ENCODE results near the gene RPL13.

Gene RPL13

DNA sequence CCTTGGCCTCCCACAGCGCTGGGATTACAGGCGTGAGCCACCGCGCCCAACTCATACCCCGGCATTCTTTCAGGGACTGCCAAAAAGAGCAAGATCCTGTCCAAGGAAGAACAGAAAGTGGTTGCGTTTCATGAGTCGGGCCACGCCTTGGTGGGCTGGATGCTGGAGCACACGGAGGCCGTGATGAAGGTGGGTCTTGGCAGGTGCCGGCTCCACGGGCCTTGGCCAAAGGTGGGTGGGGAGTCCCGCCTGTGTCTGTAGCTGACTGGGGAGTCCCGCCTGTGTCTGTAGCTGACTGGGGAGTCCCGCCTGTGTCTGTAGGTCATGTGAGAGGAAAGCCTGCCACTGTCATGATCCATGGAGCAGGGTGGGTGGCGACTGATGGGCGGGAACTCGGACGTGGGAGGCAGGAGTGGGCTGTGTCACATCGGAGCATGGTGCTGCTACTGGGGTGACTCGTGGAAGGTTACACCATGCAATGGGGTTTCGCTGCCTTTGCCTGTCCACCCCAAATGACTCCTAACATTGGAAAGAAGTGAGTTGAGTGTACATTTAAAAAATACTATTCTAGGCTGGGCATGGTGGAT, 10.0 kb upstream of the RPL13 start:
- no peak for TF ChIP-seq ZNF274 (IDR thresholded peaks at IDR 0.05; ENCODE audit: low read depth, low read length)
- H3K4me3 ChIP-seq (ENCODE audit: low read length), result no peak overlapping the region

- no peak for TF ChIP-seq ZNF274 (IDR thresholded peaks at IDR 0.05; ENCODE audit: low read depth, low read length)
- no peak overlapping the region for H3K4me3 ChIP-seq (ENCODE audit: low read length)
Measured at GRCh38 chr16:89552329-89552728, 8.2 kb upstream of the RPL13 start.

DNA sequence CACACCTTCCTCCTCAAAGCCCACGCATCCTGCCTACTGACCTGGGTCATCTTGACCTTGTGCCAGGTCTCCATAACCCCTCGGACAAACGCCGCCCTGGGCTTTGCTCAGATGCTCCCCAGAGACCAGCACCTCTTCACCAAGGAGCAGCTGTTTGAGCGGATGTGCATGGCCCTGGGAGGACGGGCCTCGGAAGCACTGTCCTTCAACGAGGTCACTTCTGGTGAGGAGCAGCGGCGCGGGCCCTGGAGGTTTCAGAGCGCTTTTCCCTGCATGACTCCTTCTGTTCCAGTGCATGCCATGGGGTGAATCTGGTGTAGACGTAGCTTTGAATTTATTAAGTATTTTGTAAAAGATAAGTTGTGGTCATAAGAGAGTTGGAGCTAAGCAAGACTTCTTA, 7.6 kb upstream of the RPL13 start:
- H3K4me3 ChIP-seq (ENCODE audit: low read length), result no peak overlapping the region
- TF ChIP-seq ZNF274 (IDR thresholded peaks at IDR 0.05; ENCODE audit: low read depth, low read length), result no peak

DNA sequence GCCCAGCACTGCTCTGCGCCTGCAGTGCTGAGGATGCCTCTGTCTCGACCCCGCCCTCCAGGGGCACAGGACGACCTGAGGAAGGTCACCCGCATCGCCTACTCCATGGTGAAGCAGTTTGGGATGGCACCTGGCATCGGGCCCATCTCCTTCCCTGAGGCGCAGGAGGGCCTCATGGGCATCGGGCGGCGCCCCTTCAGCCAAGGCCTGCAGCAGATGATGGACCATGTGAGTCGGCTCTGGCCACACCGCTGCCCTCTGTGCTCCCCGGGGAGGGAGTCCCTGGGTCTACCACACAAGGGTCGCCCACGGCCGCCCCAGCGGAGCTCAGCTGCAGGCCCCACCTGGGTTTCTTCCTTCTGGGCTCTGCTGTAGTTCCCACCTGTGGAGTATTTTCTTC, 6.7 kb upstream of the RPL13 start:
- no peak overlapping the region for H3K4me3 ChIP-seq (ENCODE audit: low read length)
- no peak for TF ChIP-seq ZNF274 (IDR thresholded peaks at IDR 0.05; ENCODE audit: low read depth, low read length)

- no peak for TF ChIP-seq ZNF274 (IDR thresholded peaks at IDR 0.05; ENCODE audit: low read depth, low read length)
Measured at GRCh38 chr16:89554343-89554742, 6.1 kb upstream of the RPL13 start.

DNA sequence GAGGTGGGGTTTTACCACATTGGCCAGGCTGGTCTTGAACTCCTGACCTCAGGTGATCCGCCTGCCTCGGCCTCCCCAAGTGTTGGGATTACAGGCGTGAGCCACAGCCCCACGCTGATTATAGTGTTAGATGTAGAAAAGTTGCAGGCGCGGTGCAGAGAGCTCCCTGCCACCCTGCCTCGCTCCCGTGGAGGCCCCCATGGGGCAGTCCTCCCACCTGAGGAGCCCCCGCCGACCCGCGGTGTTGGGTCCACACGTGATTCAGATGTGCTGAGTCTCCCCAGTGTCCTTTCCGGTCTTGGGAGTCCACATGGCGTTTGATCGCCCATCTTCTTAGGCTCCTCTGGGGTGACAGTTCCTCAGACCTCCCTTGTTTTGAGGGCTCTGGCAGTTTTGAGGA, 5.2 kb upstream of the RPL13 start:
- H3K4me3 ChIP-seq (ENCODE audit: low read length), result no peak overlapping the region
- TF ChIP-seq ZNF274 (IDR thresholded peaks at IDR 0.05; ENCODE audit: low read depth, low read length), result no peak

More at GRCh38 chr16:89554343-89554742, 6.1 kb upstream of the RPL13 start:
- H3K4me3 ChIP-seq (ENCODE audit: low read length), result no peak overlapping the region

- TF ChIP-seq ZNF274 (IDR thresholded peaks at IDR 0.05; ENCODE audit: low read depth, low read length), result no peak
- no peak overlapping the region for H3K4me3 ChIP-seq (ENCODE audit: low read length)
Measured at GRCh38 chr16:89555780-89556179, 4.7 kb upstream of the RPL13 start.

DNA sequence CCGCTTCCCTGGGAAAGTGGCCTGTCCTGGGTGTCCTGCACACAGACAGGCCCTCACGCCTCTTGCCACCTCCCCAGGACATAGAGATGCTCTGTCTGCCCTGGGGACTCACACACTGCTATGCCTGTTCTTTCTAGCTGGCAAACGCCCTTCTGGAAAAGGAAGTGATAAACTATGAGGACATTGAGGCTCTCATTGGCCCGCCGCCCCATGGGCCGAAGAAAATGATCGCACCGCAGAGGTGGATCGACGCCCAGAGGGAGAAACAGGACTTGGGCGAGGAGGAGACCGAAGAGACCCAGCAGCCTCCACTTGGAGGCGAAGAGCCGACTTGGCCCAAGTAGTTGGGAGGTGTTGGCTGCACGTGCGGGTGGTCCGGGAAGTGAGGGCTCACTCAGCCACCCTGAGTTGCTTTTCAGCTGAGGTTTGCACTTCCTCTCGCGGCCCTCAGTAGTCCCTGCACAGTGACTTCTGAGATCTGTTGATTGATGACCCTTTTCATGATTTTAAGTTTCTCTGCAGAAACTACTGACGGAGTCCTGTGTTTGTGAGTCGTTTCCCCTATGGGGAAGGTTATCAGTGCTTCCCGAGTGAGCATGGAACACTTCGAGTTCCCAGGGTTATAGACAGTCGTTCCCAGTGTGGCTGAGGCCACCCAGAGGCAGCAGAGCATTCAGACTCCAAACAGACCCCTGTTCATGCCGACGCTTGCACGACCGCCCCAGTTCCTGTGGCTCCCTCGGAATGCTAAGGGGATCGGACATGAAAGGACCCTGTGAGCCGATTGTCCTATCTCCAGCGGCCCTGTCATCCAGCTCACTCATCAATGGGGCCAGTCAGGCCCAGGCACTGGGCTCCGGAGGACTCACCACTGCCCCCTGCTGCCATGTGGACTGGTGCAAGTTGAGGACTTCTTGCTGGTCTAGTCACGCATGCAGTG, 3.5 kb upstream of the RPL13 start:
- H3K4me3 ChIP-seq (ENCODE audit: low read length), result no peak overlapping the region
- no peak for TF ChIP-seq ZNF274 (IDR thresholded peaks at IDR 0.05; ENCODE audit: low read depth, low read length)

- H3K4me3 ChIP-seq (ENCODE audit: low read length), result no peak overlapping the region
- TF ChIP-seq ZNF274 (IDR thresholded peaks at IDR 0.05; ENCODE audit: low read depth, low read length), result no peak
Measured at GRCh38 chr16:89557690-89558490, 2.6 kb upstream of the RPL13 start.

GRCh38 chr16:89561142-89561883, 831 bp downstream of the RPL13 start:
- no peak for TF ChIP-seq ZNF274 (IDR thresholded peaks at IDR 0.05; ENCODE audit: low read depth, low read length)
- H3K4me3 ChIP-seq (ENCODE audit: low read length), result peak overlapping the region; percentile 86

- H3K4me3 ChIP-seq (ENCODE audit: low read length), result peak overlapping the region; percentile 86
- no peak for TF ChIP-seq ZNF274 (IDR thresholded peaks at IDR 0.05; ENCODE audit: low read depth, low read length)
Measured at GRCh38 chr16:89561884-89562599, 1.6 kb downstream of the RPL13 start.

GRCh38 chr16:89562939-89563338, 2.5 kb downstream of the RPL13 start:
- peak overlapping the region; percentile 86; the same call in 1 of the 2 replicates for H3K4me3 ChIP-seq (ENCODE audit: low read length)
- no peak for TF ChIP-seq ZNF274 (IDR thresholded peaks at IDR 0.05; ENCODE audit: low read depth, low read length)
